GM06990 (cell line): Measurements from ENCODE around the gene CANT1.
A peak's percentile ranks its signal among the peaks of the same experiment; 100 is the strongest.
"Not testable (repeated sequence)": the region's sequence is repeated elsewhere in the genome, so short reads cannot be mapped to it uniquely, and the experiment has no call there.

Source experiments
- DNase-seq: peaks from one replicate; pipeline ENCODE4 v3.0.0-alpha.2; 2011; ENCODE audit not compliant: insufficient read length; ENCODE audit errors: extremely low read depth
- H3K27me3 ChIP-seq: replicated peaks from 2 replicates; pipeline ENCODE4 v1.6.0; 2011; ENCODE audit warnings: low read length; ENCODE audit not compliant: control insufficient read depth, insufficient read depth
- H3K36me3 ChIP-seq: 2 replicates; pipeline ENCODE4 v1.5.1; 2011; ENCODE audit warnings: low read length; ENCODE audit not compliant: control insufficient read depth, insufficient read depth
- H3K4me3 ChIP-seq: replicated peaks from 2 replicates; pipeline ENCODE4 v1.5.1; 2011; ENCODE audit warnings: low read depth, mild to moderate bottlenecking, control low read depth, low read length
- CTCF ChIP-seq: IDR thresholded peaks from 2 replicates; pipeline ENCODE4 v1.5.1; 2011; ENCODE audit warnings: low read length, control low read depth, mild to moderate bottlenecking, inconsistent platforms; ENCODE audit not compliant: insufficient read depth, poor library complexity, severe bottlenecking

The CANT1 gene

DNA sequence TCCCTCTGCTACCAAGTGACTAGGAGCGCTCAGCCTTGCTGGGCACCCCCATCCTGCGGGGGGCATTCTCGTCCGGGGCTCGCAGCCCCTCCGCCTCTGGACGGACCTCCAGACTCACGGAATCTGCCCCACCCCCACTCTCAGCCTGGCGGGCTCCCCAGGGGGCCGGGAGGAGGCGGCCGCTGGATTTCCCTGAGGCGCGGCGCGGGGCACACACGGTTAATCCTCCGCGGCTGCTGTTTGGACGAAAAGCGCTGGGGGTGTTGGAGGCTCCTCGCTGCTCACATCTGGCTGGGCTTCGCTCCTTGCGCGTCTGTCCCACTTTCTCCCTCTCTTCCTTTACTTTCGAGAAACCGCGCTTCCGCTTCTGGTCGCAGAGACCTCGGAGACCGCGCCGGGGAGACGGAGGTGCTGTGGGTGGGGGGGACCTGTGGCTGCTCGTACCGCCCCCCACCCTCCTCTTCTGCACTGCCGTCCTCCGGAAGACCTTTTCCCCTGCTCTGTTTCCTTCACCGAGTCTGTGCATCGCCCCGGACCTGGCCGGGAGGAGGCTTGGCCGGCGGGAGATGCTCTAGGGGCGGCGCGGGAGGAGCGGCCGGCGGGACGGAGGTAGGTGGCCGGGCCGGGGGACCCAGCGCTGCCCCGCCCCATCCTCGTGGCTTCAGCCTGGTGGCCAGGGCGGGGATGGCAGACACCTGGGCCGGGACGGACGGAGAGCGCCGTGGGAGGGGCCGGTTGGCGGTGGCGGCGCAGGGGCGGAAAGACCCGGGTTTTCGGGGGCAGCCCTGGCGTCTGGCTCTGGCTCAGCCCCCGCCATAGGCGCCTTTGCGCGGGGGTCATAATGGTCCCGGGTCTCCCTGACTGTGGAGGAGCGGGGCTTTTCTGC lies 14.6 kb upstream of the CANT1 start, which contains the start of gene C1QTNF1:
C1QTNF1 (plus strand) TSS at position 284 of the 886 bp plus-strand sequence. CDS start 19,800 bp downstream, outside the sequence.
- TF ChIP-seq CTCF = no peak
- no peak for DNase-seq
- peaks cover 4% of the 10 kb centered on the region; the same call in 1 of the 2 replicates for H3K27me3 ChIP-seq
- peak within 1 kb of the TSS; percentile 32 for H3K4me3 ChIP-seq
- no peaks in the 10 kb centered on the region for H3K36me3 ChIP-seq

- no peaks in the 10 kb centered on the region for H3K36me3 ChIP-seq
- DNase-seq = no peak
- H3K27me3 ChIP-seq = peaks cover 4% of the 10 kb centered on the region; the same call in 1 of the 2 replicates
- no peak overlapping the region for H3K4me3 ChIP-seq
- no peak for TF ChIP-seq CTCF
These were observed 13.7 kb upstream of the CANT1 start for GRCh38 chr17:79023180-79023705.

DNA sequence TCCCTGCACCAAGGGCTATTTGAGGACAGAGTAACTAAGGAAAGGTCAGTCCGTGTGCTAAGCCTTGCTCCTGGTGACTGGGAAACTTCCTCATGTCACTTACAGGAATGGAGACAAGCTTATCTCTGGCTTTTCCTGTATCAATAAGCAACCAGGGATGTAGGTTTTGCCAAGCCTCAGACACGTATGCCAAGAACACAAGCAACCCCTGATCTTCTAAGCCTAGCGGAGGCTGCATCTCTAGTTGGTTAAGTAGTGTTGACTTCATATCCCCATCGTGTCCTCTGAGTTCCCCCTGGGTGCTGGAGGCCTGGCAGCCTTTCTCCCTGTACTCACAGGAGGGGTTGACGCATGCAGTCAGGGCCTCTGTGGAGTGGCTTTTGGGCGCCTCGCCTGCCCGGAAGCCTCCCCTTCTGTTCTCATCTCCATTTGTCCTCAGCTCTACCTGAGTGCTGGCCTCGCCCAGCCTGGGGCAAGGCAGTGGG lies 13.0 kb upstream of the CANT1 start:
- Histone ChIP-seq H3K36me3 (no peaks in the 10 kb centered on the region), H3K27me3 (peaks cover 1% of the 10 kb centered on the region; the same call in 1 of the 2 replicates), H3K4me3 (no peak overlapping the region)
- no peak for TF ChIP-seq CTCF
- no peak for DNase-seq

- not testable (repeated sequence) for H3K27me3 ChIP-seq, H3K4me3 ChIP-seq, DNase-seq, H3K36me3 ChIP-seq
These were observed 12.4 kb upstream of the CANT1 start for GRCh38 chr17:79021929-79022328.

DNA sequence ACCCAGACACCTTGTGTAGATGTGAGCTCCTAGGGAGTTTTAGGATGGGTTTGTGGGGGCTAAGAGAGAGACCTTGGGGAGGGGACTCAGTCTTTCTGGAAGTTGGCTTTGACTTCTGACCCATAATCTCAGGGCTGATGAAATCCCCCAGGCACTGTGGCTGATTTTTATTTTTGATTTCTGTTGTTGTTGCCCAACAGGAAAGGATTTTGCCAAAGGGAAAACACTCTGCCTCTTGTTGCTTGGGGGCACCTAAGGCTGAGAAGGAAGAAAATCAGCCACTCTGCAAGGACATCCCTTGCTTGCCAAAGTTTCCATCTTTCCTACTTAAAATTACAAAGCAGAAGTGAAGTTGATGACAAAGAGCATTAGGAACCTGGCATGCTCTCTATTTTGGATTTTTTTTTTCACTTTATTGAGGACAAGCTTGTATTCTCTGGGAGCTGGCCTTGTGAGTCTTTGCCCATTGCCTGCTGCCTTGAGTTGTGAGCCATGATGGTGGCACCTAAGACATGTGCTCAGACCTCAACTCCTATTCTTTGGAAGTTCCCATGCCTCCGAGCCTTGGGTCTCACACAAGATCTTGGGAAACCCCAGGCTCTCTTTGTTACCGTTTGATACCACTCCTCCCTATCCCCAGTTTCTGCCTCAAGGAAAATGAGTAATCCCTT lies 11.2 kb upstream of the CANT1 start:
- DNase-seq = no peak
- no peak for TF ChIP-seq CTCF
- H3K36me3 ChIP-seq = no peaks in the 10 kb centered on the region
- H3K27me3 ChIP-seq = peaks cover 1% of the 10 kb centered on the region; the same call in 1 of the 2 replicates
- no peak overlapping the region for H3K4me3 ChIP-seq
